GM12865 (cell line): Measurements from ENCODE around the gene TULP3.

ENCODE experiments used
- DNase-seq: peaks from one replicate; pipeline ENCODE4 v3.0.0; 2010; ENCODE audit warnings: low read depth
- H3K4me3 ChIP-seq: 2 replicates; pipeline ENCODE4 v1.5.1; 2011; ENCODE audit warnings: mild to moderate bottlenecking, low read depth, low read length, control low read depth
- TF ChIP-seq, protein P1 (sequence below): IDR thresholded peaks from 2 replicates; pipeline ENCODE4 v1.5.1; 2011; ENCODE audit warnings: low read length, control low read depth, low read depth, inconsistent platforms; ENCODE audit not compliant: insufficient read depth; ENCODE audit errors: missing control alignments

Gene TULP3

GRCh38 chr12:2977776-2978175, 87.1 kb downstream of the TULP3 start:
- TF ChIP-seq, protein P1, sequence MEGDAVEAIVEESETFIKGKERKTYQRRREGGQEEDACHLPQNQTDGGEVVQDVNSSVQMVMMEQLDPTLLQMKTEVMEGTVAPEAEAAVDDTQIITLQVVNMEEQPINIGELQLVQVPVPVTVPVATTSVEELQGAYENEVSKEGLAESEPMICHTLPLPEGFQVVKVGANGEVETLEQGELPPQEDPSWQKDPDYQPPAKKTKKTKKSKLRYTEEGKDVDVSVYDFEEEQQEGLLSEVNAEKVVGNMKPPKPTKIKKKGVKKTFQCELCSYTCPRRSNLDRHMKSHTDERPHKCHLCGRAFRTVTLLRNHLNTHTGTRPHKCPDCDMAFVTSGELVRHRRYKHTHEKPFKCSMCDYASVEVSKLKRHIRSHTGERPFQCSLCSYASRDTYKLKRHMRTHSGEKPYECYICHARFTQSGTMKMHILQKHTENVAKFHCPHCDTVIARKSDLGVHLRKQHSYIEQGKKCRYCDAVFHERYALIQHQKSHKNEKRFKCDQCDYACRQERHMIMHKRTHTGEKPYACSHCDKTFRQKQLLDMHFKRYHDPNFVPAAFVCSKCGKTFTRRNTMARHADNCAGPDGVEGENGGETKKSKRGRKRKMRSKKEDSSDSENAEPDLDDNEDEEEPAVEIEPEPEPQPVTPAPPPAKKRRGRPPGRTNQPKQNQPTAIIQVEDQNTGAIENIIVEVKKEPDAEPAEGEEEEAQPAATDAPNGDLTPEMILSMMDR: no peak
- no peak overlapping the region for H3K4me3 ChIP-seq
- no peak for DNase-seq

DNA sequence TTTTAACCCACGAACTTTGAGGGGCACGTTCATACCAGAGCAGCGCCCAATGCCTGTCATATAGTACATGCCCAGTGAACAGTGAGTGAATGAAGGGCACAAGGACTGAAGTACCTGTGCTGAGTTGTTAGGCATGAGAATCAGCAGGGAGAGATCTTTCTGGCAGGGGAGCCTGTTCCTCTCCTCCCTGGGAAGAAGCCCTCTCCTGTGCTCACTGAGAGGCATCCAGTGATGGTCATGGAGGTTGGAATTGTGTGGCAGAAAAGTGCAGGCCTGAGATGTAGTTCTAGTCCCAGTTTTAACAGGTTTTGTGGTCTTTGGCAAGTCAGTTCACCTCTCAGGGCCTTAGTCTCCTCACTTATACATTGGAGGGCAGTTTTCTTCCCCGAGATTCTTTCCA, 89.1 kb downstream of the TULP3 start:
- no peak overlapping the region for H3K4me3 ChIP-seq
- TF ChIP-seq, protein P1: no peak

GRCh38 chr12:2980630-2981029, 89.9 kb downstream of the TULP3 start:
- no peak overlapping the region for H3K4me3 ChIP-seq
- DNase-seq: no peak
- TF ChIP-seq, protein P1: no peak

More for the DNA sequence above, 89.1 kb downstream of the TULP3 start:
- no peak for DNase-seq

- no peak overlapping the region for H3K4me3 ChIP-seq
- TF ChIP-seq, protein P1: no peak
- DNase-seq: no peak
These were observed 91.7 kb downstream of the TULP3 start for GRCh38 chr12:2982361-2982760.

GRCh38 chr12:2984249-2984648, 93.6 kb downstream of the TULP3 start:
- TF ChIP-seq, protein P1: no peak
- no peak overlapping the region for H3K4me3 ChIP-seq
- DNase-seq: no peak

DNA sequence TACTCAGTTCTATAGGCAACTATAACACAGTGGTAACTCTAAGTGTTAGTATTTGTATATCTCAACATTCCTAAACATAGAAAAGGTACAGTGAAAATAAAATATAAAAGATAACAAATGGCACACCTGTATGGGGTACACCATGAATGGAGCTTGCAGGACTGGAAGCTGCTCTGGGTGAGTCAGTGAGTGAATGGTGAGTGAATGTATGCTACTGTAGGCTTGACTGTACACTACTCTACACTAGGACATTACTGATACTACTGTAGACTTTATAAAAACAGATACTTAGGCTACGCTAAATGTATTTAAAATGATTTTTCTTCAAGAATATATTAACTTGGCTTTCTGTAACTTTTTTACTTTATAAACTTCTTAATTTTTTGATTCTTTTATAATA, 94.0 kb downstream of the TULP3 start:
- no peak overlapping the region for H3K4me3 ChIP-seq
- TF ChIP-seq, protein P1: no peak
- no peak for DNase-seq

DNA sequence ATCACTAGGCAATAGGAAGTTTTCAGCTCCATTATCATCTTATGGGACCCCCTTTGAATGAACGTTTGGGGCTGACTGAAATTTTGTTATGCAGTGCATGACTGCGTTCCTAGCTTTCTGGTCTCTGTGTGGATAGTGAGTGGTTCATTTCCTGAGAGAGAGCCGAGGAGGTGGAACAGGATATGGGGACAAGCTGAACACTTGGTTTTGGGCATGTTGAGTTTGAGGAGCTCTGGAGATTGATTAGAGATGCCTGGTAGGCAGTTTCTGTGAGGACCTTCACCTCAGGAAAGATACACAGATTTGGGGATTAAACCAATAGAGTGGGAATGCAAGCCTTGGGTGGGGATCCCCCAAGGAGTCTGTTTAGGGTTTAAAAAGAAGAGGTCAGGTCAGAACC, 96.2 kb downstream of the TULP3 start:
- TF ChIP-seq, protein P1: no peak
- no peak overlapping the region for H3K4me3 ChIP-seq
- no peak for DNase-seq
